A549 (cell line): ENCODE results near the gene EIF3D. TPM values are rescaled to one million over a fixed set of nuclear protein-coding genes. Genes with fewer than 3 reads are reported as not detected.

Experiments
- ATAC-seq, 2 experiments: fragments of 200-7000 bp in 1 of 2; fragments of >200 bp in 1 of 2; cut with Nextera tagmentation in 1 of 2; cut with Tn5 transposase in 1 of 2; 3 replicates each; pipeline versions ENCODE4 v1.8.0 to v1.9.1; 2018 to 2020; ENCODE audit warnings: mild to moderate bottlenecking in 1 of 2, moderate library complexity in 1 of 2
- CTCF ChIA-PET: fragments of 300-600 bp; sonication (Branson Sonifier 250); formaldehyde crosslinking; extraction: SDS; loops from one replicate; lab custom pipeline; 2021; ENCODE audit warnings: antibody characterized with exemption, inconsistent platforms; lab: Yijun Ruan, JAX
- POLR2A ChIA-PET: fragments of 350-600 bp; formaldehyde crosslinking; extraction: SDS; loops from one replicate; lab custom pipeline; 2021; ENCODE audit warnings: antibody characterized with exemption, inconsistent platforms; lab: Yijun Ruan, JAX
- DNase-seq, 2 experiments: peaks; one replicate each; pipeline versions ENCODE4 v3.0.0 to v3.0.0-alpha.2; 2011 to 2016; ENCODE audit warnings: low read depth in 1 of 2, low spot score in 1 of 2
- FAIRE-seq: peaks from 2 replicates; lab custom pipeline; 2011; peaks lifted over from hg19 to GRCh38; lab: Jason Lieb, UNC
- H3K27ac ChIP-seq, 2 experiments: fragments of >200 bp; sonication (Bioruptor Twin); formaldehyde crosslinking; 3 replicates each; pipeline ENCODE4 v1.5.1; 2016 to 2017
- H3K4me1 ChIP-seq: fragments of >200 bp; sonication (Bioruptor Twin); formaldehyde crosslinking; 3 replicates; pipeline ENCODE4 v1.6.1; 2016
- H3K4me2 ChIP-seq: fragments of >200 bp; sonication (Bioruptor Twin); formaldehyde crosslinking; 3 replicates; pipeline ENCODE4 v1.6.1; 2016
- H3K4me3 ChIP-seq: fragments of >200 bp; sonication (Bioruptor Twin); formaldehyde crosslinking; 3 replicates; pipeline ENCODE4 v1.5.1; 2016
- H3K9me3 ChIP-seq: fragments of >200 bp; sonication (Bioruptor Twin); formaldehyde crosslinking; 3 replicates; pipeline ENCODE4 v1.6.1; 2016
- BHLHE40 ChIP-seq: IDR thresholded peaks from 2 replicates; pipeline ENCODE4 v1.6.1; 2012; ENCODE audit warnings: low read depth, low read length, inconsistent platforms
- CEBPB ChIP-seq, 2 experiments: fragments of >200 bp in 1 of 2; sonication (Bioruptor Twin) in 1 of 2; formaldehyde crosslinking in 1 of 2; IDR thresholded peaks; 2 replicates each; pipeline ENCODE4 v1.6.1; 2012 to 2016
- CTCF ChIP-seq: fragments of >200 bp; sonication (Bioruptor Twin); formaldehyde crosslinking; IDR thresholded peaks from 3 replicates; pipeline ENCODE4 v1.5.1; 2016
- ELK1 ChIP-seq: fragments of 150-350 bp; IDR thresholded peaks from 2 replicates; pipeline ENCODE4 v1.6.1; 2014; ENCODE audit warnings: low read depth, mild to moderate bottlenecking, low read length
- EP300 ChIP-seq, 2 experiments: fragments of >200 bp; sonication (Bioruptor Twin); formaldehyde crosslinking; IDR thresholded peaks; 2 replicates in 1 of 2; 3 replicates in 1 of 2; pipeline ENCODE4 v1.6.1; 2016 to 2017
- ESRRA ChIP-seq: fragments of 150-350 bp; IDR thresholded peaks from 2 replicates; pipeline ENCODE4 v1.6.1; 2014; ENCODE audit warnings: mild to moderate bottlenecking, low read length, borderline replicate concordance
- FOXS1 ChIP-seq: fragments of 250-450 bp; sonication (Bioruptor Pico); IDR thresholded peaks from 2 replicates; pipeline ENCODE4 v1.5.0; 2020; ENCODE audit warnings: mild to moderate bottlenecking, moderate library complexity
- GATA3 ChIP-seq: IDR thresholded peaks from 2 replicates; pipeline ENCODE4 v1.6.1; 2012; ENCODE audit warnings: borderline replicate concordance
- HDAC2 ChIP-seq: fragments of 200-600 bp; sonication (generic); IDR thresholded peaks from 2 replicates; pipeline ENCODE4 v1.6.1; 2016
- HMGXB4 ChIP-seq: fragments of 250-450 bp; sonication (Bioruptor Pico); IDR thresholded peaks from 2 replicates; pipeline ENCODE4 v1.5.0; 2021; ENCODE audit warnings: mild to moderate bottlenecking, moderate library complexity, borderline replicate concordance
- JUN ChIP-seq, 2 experiments: fragments of >200 bp; sonication (Bioruptor Twin); formaldehyde crosslinking; IDR thresholded peaks; 2 replicates in 1 of 2; 3 replicates in 1 of 2; pipeline ENCODE4 v1.6.1; 2016 to 2017
- JUNB ChIP-seq: fragments of >200 bp; sonication (Bioruptor Twin); formaldehyde crosslinking; IDR thresholded peaks from 2 replicates; pipeline ENCODE4 v1.6.1; 2016
- MAFK ChIP-seq: fragments of 450-650 bp; IDR thresholded peaks from 2 replicates; pipeline ENCODE4 v1.6.1; 2014; ENCODE audit not compliant: partially characterized antibody
- MAZ ChIP-seq: fragments of 150-350 bp; IDR thresholded peaks from 2 replicates; pipeline ENCODE4 v1.6.1; 2014; ENCODE audit warnings: antibody characterized with exemption, low read depth, low read length, borderline replicate concordance
- MYC ChIP-seq: IDR thresholded peaks from 2 replicates; pipeline ENCODE4 v1.6.1; 2012; ENCODE audit warnings: mild to moderate bottlenecking, inconsistent platforms, low read length, improper control_type of control experiment, borderline replicate concordance
- NPAS2 ChIP-seq: fragments of 250-450 bp; sonication (Bioruptor Pico); IDR thresholded peaks from 2 replicates; pipeline ENCODE4 v1.8.0; 2022; ENCODE audit warnings: mild to moderate bottlenecking, moderate library complexity, borderline replicate concordance
- PHF8 ChIP-seq: fragments of 200-600 bp; sonication (generic); IDR thresholded peaks from 2 replicates; pipeline ENCODE4 v1.6.1; 2016; ENCODE audit warnings: low read depth, mild to moderate bottlenecking, antibody characterized with exemption, moderate library complexity, borderline replicate concordance
- POLR2A ChIP-seq: IDR thresholded peaks from 2 replicates; pipeline ENCODE4 v1.6.1; 2012; ENCODE audit warnings: mild to moderate bottlenecking, low read length
- TP53 ChIP-seq: fragments of 250-450 bp; sonication (Bioruptor Pico); IDR thresholded peaks from 2 replicates; pipeline ENCODE4 v1.5.0; 2021; ENCODE audit warnings: mild to moderate bottlenecking, moderate library complexity
- ZC3H11A ChIP-seq: fragments of 450-650 bp; IDR thresholded peaks from 2 replicates; pipeline ENCODE4 v1.6.1; 2014; ENCODE audit warnings: antibody characterized with exemption, mild to moderate bottlenecking
- WGBS: methylation state at CpG from one replicate; pipeline ENCODE4 v1.1.6; 2017; ENCODE audit errors: missing lambda C conversion rate; 5-methylcytosine and 5-hydroxymethylcytosine counted together
- polyA minus RNA-seq: library from RNA; depleted of rRNA, polyadenylated mRNA; stranded (reverse); fragments of >200 nt; gene quantifications from 2 replicates; pipeline ENCODE4 v1.2.3, GENCODE V29; 2011; rRNA and poly(A)+ RNA removed
- polyA plus RNA-seq, 4 experiments: library from polyadenylated mRNA; depleted of rRNA in 3 of 4; stranded (reverse); fragments of >200 nt; fragmentation: RNase III in 1 of 4; extraction: RNeasy Plus Mini Kit Qiagen cat#74134 plus additional on column Dnase treatment in 1 of 4; gene quantifications; 2 replicates in 3 of 4; 3 replicates in 1 of 4; pipeline ENCODE4 v1.2.3, GENCODE V29; 2011 to 2017
- TF ChIP-seq, protein P1 (sequence below): IDR thresholded peaks from 2 replicates; pipeline ENCODE4 v1.6.1; 2012
- TF ChIP-seq, protein P2 (sequence below): fragments of >200 bp; sonication (Bioruptor Twin); formaldehyde crosslinking; IDR thresholded peaks from 3 replicates; pipeline ENCODE4 v1.6.1; 2016
- TF ChIP-seq, protein P3 (sequence below): IDR thresholded peaks from 2 replicates; pipeline ENCODE4 v1.6.1; 2012; ENCODE audit warnings: low read depth, borderline replicate concordance

EIF3D gene, protein sequence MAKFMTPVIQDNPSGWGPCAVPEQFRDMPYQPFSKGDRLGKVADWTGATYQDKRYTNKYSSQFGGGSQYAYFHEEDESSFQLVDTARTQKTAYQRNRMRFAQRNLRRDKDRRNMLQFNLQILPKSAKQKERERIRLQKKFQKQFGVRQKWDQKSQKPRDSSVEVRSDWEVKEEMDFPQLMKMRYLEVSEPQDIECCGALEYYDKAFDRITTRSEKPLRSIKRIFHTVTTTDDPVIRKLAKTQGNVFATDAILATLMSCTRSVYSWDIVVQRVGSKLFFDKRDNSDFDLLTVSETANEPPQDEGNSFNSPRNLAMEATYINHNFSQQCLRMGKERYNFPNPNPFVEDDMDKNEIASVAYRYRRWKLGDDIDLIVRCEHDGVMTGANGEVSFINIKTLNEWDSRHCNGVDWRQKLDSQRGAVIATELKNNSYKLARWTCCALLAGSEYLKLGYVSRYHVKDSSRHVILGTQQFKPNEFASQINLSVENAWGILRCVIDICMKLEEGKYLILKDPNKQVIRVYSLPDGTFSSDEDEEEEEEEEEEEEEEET
- polyA plus RNA-seq (2011; rRNA removed) = 304 and 326 TPM in 2 replicates
- 308 and 354 TPM in 2 replicates for polyA plus RNA-seq (2012; cell fraction: cytosol; rRNA removed)
- 345 and 389 TPM in 2 replicates for polyA plus RNA-seq (2012; cell fraction: nucleus; rRNA removed)
- 171 to 209 TPM (median 186 TPM) in 3 replicates for polyA plus RNA-seq (2017; fragmentation: RNase III; extraction: RNeasy Plus Mini Kit Qiagen cat#74134 plus additional on column Dnase treatment)
- polyA minus RNA-seq = 301 and 399 TPM in 2 replicates

- H3K4me2 ChIP-seq = peak within 1 kb of the TSS; percentile 100
- H3K27ac ChIP-seq = peak within 1 kb of the TSS; percentile 94 to 100
- no peak for FAIRE-seq
- TF ChIP-seq CEBPB (IDR thresholded peaks at IDR 0.05) (peak in 1 of 2 experiments; percentile 24; a peak in 1 of 4 replicates), GATA3 (no peak), ZC3H11A (no peak), JUNB (no peak), POLR2A (peak; percentile 61), MAZ (no peak), FOXS1 (no peak), BHLHE40 (peak; percentile 22; the same call in 1 of the 2 replicates), JUN (IDR thresholded peaks at IDR 0.05) (peak; percentile 74 to 91), HMGXB4 (no peak), ELK1 (no peak), HDAC2 (no peak), EP300 (IDR thresholded peaks at IDR 0.05) (no peak), MAFK (no peak), CTCF (no peak), MYC (peak; percentile 70), PHF8 (peak; percentile 75), TP53 (CRISPR knock-in tag) (0 out of 2 replicates have a peak, but pooled peaks have one; percentile 62), ESRRA (no peak), NPAS2 (CRISPR knock-in tag) (no peak)
- TF ChIP-seq, protein P1, sequence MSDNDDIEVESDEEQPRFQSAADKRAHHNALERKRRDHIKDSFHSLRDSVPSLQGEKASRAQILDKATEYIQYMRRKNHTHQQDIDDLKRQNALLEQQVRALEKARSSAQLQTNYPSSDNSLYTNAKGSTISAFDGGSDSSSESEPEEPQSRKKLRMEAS = peak; percentile 94
- TF ChIP-seq, protein P2, sequence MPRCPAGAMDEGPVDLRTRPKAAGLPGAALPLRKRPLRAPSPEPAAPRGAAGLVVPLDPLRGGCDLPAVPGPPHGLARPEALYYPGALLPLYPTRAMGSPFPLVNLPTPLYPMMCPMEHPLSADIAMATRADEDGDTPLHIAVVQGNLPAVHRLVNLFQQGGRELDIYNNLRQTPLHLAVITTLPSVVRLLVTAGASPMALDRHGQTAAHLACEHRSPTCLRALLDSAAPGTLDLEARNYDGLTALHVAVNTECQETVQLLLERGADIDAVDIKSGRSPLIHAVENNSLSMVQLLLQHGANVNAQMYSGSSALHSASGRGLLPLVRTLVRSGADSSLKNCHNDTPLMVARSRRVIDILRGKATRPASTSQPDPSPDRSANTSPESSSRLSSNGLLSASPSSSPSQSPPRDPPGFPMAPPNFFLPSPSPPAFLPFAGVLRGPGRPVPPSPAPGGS = 0 out of 3 replicates have a peak, but pooled peaks have one; percentile 51
- TF ChIP-seq, protein P3, sequence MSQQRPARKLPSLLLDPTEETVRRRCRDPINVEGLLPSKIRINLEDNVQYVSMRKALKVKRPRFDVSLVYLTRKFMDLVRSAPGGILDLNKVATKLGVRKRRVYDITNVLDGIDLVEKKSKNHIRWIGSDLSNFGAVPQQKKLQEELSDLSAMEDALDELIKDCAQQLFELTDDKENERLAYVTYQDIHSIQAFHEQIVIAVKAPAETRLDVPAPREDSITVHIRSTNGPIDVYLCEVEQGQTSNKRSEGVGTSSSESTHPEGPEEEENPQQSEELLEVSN = peak; percentile 62; the same call in 1 of the 2 replicates
- WGBS = under 1% methylated on average over 25 of the region's 82 CpGs
- peaks cover 17% of the 10 kb centered on the region for H3K4me1 ChIP-seq
- DNase-seq = peak; percentile 73 to 99
- peak; percentile 94 to 96 for ATAC-seq
- ChIA-PET POLR2A (interaction anchor here (1.0 to 2.2 kb wide), 7 partner anchors 13 to 504 kb away, joined by 3 to 14 read pairs (median 7); partner anchors contain the start of genes FOXRED2 and IFT27), CTCF (interaction anchor here (1.0 to 1.2 kb wide), 3 partner anchors 12 to 18 kb away, joined by 3 to 6 read pairs (median 3); no protein-coding TSS in a partner anchor)
- H3K4me3 ChIP-seq = peak within 1 kb of the TSS; percentile 98
- no peaks in the 10 kb centered on the region for H3K9me3 ChIP-seq
Observed at GRCh38 chr22:36528795-36529751, at the start of gene EIF3D. Gene EIF3D (minus strand): TSS chr22:36529166. CDS start chr22:36526121, 3,045 bp downstream.
